Activated CD4-positive, alpha-beta memory T cell treated with anti-CD3 and anti-CD28 coated beads for 36 hours (primary cell): ENCODE data around the gene RHNO1. TPM values are rescaled to one million over a fixed set of nuclear protein-coding genes. Genes with fewer than 3 reads are reported as not detected.
"Not testable (repeated sequence)": the region's sequence is repeated elsewhere in the genome, so short reads cannot be mapped to it uniquely, and the experiment has no call there.

ENCODE experiments used
- CTCF ChIA-PET: fragments of 350-600 bp; sonication (Branson Sonifier 250); formaldehyde crosslinking; loops from one replicate; lab custom pipeline; 2021; ENCODE audit warnings: antibody characterized with exemption, inconsistent platforms; lab: Charles Lee
- POLR2A ChIA-PET: fragments of 350-600 bp; sonication (Branson Sonifier 250); formaldehyde crosslinking; loops from one replicate; lab custom pipeline; 2021; ENCODE audit warnings: antibody characterized with exemption; lab: Charles Lee
- DNase-seq: peaks from one replicate; pipeline ENCODE4 v3.0.0-alpha.2; 2020
- H3K27ac Mint-ChIP-seq: one replicate; pipeline ENCODE4 v1.8.0; 2021; ENCODE audit warnings: mixed read lengths
- H3K27me3 Mint-ChIP-seq: one replicate; pipeline ENCODE4 v1.8.0; 2021; ENCODE audit warnings: mixed read lengths
- H3K36me3 Mint-ChIP-seq: one replicate; pipeline ENCODE4 v1.8.0; 2021; ENCODE audit warnings: mixed read lengths
- H3K4me1 Mint-ChIP-seq: one replicate; pipeline ENCODE4 v1.8.0; 2021; ENCODE audit warnings: low read depth, mixed read lengths
- H3K4me3 Mint-ChIP-seq: one replicate; pipeline ENCODE4 v1.8.0; 2021; ENCODE audit warnings: mild to moderate bottlenecking, mixed read lengths
- H3K9me3 Mint-ChIP-seq: one replicate; pipeline ENCODE4 v1.8.0; 2021; ENCODE audit warnings: mixed read lengths
- intact Hi-C: fragments of 100-400 bp; cut with micrococcal nuclease; formaldehyde crosslinking; loops from one replicate; pipeline ENCODE4 v1.15.1; 2023
- total RNA-seq, 2 experiments: library from RNA; stranded (reverse); gene quantifications; one replicate each; pipeline ENCODE4 v1.2.3, GENCODE V29; 2021

RHNO1 gene
- total RNA-seq, 2 experiments from 2014 or later = 68.0 to 80.2 TPM

- intact Hi-C loops = no loop called here
- no peak for DNase-seq
- H3K27ac Mint-ChIP-seq = no peak overlapping the region
- H3K27me3 Mint-ChIP-seq = no peaks in the 10 kb centered on the region
- no peaks in the 10 kb centered on the region for H3K4me1 Mint-ChIP-seq
- ChIA-PET CTCF (interaction anchor here (0.7 to 1.2 kb wide), 2 partner anchors 14 to 212 kb away, joined by 3 read pairs; no protein-coding TSS in a partner anchor), POLR2A (no interaction called here)
- no peak overlapping the region for H3K4me3 Mint-ChIP-seq
- H3K9me3 Mint-ChIP-seq = no peaks in the 10 kb centered on the region
- H3K36me3 Mint-ChIP-seq = peaks cover 46% of the 10 kb centered on the region
Observed at GRCh38 chr12:2860170-2860569, 16.9 kb upstream of the RHNO1 start.

- peaks cover 57% of the 10 kb centered on the region for H3K36me3 Mint-ChIP-seq
- POLR2A ChIA-PET = no interaction called here
- intact Hi-C loops = no loop called here
Observed at GRCh38 chr12:2862876-2863275, 14.1 kb upstream of the RHNO1 start.

GRCh38 chr12:2863402-2863801 is 13.6 kb upstream of the RHNO1 start:
- H3K9me3 Mint-ChIP-seq, H3K4me3 Mint-ChIP-seq, H3K4me1 Mint-ChIP-seq, H3K27me3 Mint-ChIP-seq, intact Hi-C loops, DNase-seq, H3K27ac Mint-ChIP-seq: not testable (repeated sequence)
- ChIA-PET CTCF (interaction anchor here (0.8 to 1.9 kb wide), 3 partner anchors 9 to 81 kb away, joined by 3 to 11 read pairs (median 4); no protein-coding TSS in a partner anchor), POLR2A (interaction anchor here (1.1 kb wide), 1 partner anchor 9 kb away, joined by 4 read pairs; no protein-coding TSS in a partner anchor)
- peaks cover 61% of the 10 kb centered on the region for H3K36me3 Mint-ChIP-seq

More at GRCh38 chr12:2862876-2863275, 14.1 kb upstream of the RHNO1 start:
- no peaks in the 10 kb centered on the region for H3K27me3 Mint-ChIP-seq
- H3K9me3 Mint-ChIP-seq = no peaks in the 10 kb centered on the region
- H3K27ac Mint-ChIP-seq = no peak overlapping the region
- H3K4me3 Mint-ChIP-seq = no peak overlapping the region
- CTCF ChIA-PET = no interaction called here
- peaks cover 4% of the 10 kb centered on the region for H3K4me1 Mint-ChIP-seq
- DNase-seq = no peak

GRCh38 chr12:2864198-2864597 is 12.8 kb upstream of the RHNO1 start:
- Mint-ChIP-seq H3K4me3 (no peak overlapping the region), H3K4me1 (peaks cover 13% of the 10 kb centered on the region), H3K27me3 (no peaks in the 10 kb centered on the region), H3K9me3 (no peaks in the 10 kb centered on the region), H3K36me3 (peaks cover 63% of the 10 kb centered on the region), H3K27ac (no peak overlapping the region)
- POLR2A ChIA-PET = interaction anchor here (1.1 kb wide), 1 partner anchor 10 kb away, joined by 4 read pairs; no protein-coding TSS in a partner anchor
- CTCF ChIA-PET = interaction anchor here (0.8 to 1.9 kb wide), 3 partner anchors 10 to 80 kb away, joined by 3 to 11 read pairs (median 4); no protein-coding TSS in a partner anchor
- no peak for DNase-seq
- intact Hi-C loops = no loop called here

GRCh38 chr12:2868986-2869632 is 7.9 kb upstream of the RHNO1 start:
- POLR2A ChIA-PET, H3K27me3 Mint-ChIP-seq, H3K9me3 Mint-ChIP-seq, CTCF ChIA-PET, H3K4me3 Mint-ChIP-seq, DNase-seq: not testable (repeated sequence)
- Mint-ChIP-seq H3K36me3 (peaks cover 48% of the 10 kb centered on the region), H3K27ac (peak overlapping the region; percentile 38), H3K4me1 (peaks cover 13% of the 10 kb centered on the region)
- intact Hi-C loops = loop anchor here (1.0 kb wide), 1 partner anchor 8 kb away; the partner anchor contains the start of genes FOXM1 and RHNO1

- Mint-ChIP-seq H3K36me3 (peaks cover 48% of the 10 kb centered on the region), H3K27me3 (no peaks in the 10 kb centered on the region), H3K9me3 (no peaks in the 10 kb centered on the region), H3K27ac (peak overlapping the region; percentile 95), H3K4me1 (peaks cover 32% of the 10 kb centered on the region), H3K4me3 (peak overlapping the region; percentile 95)
- intact Hi-C loops = loop anchor here (1.0 to 10.0 kb wide), 5 partner anchors 8 to 878 kb away; partner anchors contain the start of genes CRACR2A, FKBP4, ITFG2 and TULP3
- ChIA-PET POLR2A (interaction anchor here (1.6 to 2.6 kb wide), 2 partner anchors 9 to 14 kb away, joined by 6 to 26 read pairs; partner anchors contain the start of gene TULP3), CTCF (interaction anchor here (0.6 to 1.6 kb wide), 5 partner anchors 14 to 976 kb away, joined by 3 to 6 read pairs (median 4); partner anchors contain the start of gene TULP3)
- peak; percentile 57 for DNase-seq
Observed at GRCh38 chr12:2876431-2877046, 484 bp upstream of the RHNO1 start.

GRCh38 chr12:2877953-2878732 is 1.1 kb downstream of the RHNO1 start:
- H3K4me1 Mint-ChIP-seq = peaks cover 41% of the 10 kb centered on the region
- H3K36me3 Mint-ChIP-seq = peaks cover 42% of the 10 kb centered on the region
- peak; percentile 35 for DNase-seq
- H3K27me3 Mint-ChIP-seq = no peaks in the 10 kb centered on the region
- CTCF ChIA-PET = interaction anchor here (0.7 to 1.6 kb wide), 5 partner anchors 13 to 198 kb away, joined by 3 to 10 read pairs (median 4); partner anchors contain the start of genes ITFG2 and TULP3
- peak overlapping the region; percentile 85 for H3K4me3 Mint-ChIP-seq
- intact Hi-C loops = loop anchor here (1.0 to 10.0 kb wide), 5 partner anchors 10 to 877 kb away; partner anchors contain the start of genes CRACR2A, FKBP4, ITFG2 and TULP3
- peak overlapping the region; percentile 97 for H3K27ac Mint-ChIP-seq
- H3K9me3 Mint-ChIP-seq = no peaks in the 10 kb centered on the region
- POLR2A ChIA-PET = interaction anchor here (1.6 to 2.6 kb wide), 3 partner anchors 10 to 12 kb away, joined by 5 to 26 read pairs (median 6); partner anchors contain the start of gene TULP3

- no peaks in the 10 kb centered on the region for H3K27me3 Mint-ChIP-seq
- H3K4me1 Mint-ChIP-seq = peaks cover 43% of the 10 kb centered on the region
- no peaks in the 10 kb centered on the region for H3K9me3 Mint-ChIP-seq
- intact Hi-C loops = loop anchor here (10.0 kb wide), 1 partner anchor 875 kb away; the partner anchor contains the start of gene CRACR2A
- peak overlapping the region; percentile 42 for H3K4me3 Mint-ChIP-seq
- H3K36me3 Mint-ChIP-seq = peaks cover 41% of the 10 kb centered on the region
- ChIA-PET CTCF (interaction anchor here (1.1 kb wide), 1 partner anchor 26 kb away, joined by 3 read pairs; no protein-coding TSS in a partner anchor), POLR2A (interaction anchor here (1.4 kb wide), 1 partner anchor 11 kb away, joined by 6 read pairs; the partner anchor contains the start of gene TULP3)
- peak overlapping the region; percentile 67 for H3K27ac Mint-ChIP-seq
- peak; percentile 34 for DNase-seq
Observed at GRCh38 chr12:2879853-2880252, 2.8 kb downstream of the RHNO1 start.

- H3K27me3 Mint-ChIP-seq = no peaks in the 10 kb centered on the region
- POLR2A ChIA-PET = no interaction called here
- no peak overlapping the region for H3K4me3 Mint-ChIP-seq
- intact Hi-C loops = loop anchor here (2.0 kb wide), 1 partner anchor 60 kb away; no protein-coding TSS in a partner anchor
- H3K9me3 Mint-ChIP-seq = no peaks in the 10 kb centered on the region
- H3K36me3 Mint-ChIP-seq = peaks cover 38% of the 10 kb centered on the region
- H3K4me1 Mint-ChIP-seq = peaks cover 27% of the 10 kb centered on the region
- H3K27ac Mint-ChIP-seq = no peak overlapping the region
- CTCF ChIA-PET = interaction anchor here (0.6 to 1.7 kb wide), 13 partner anchors 11 to 408 kb away, joined by 3 to 12 read pairs (median 3); no protein-coding TSS in a partner anchor
- DNase-seq = no peak
Observed at GRCh38 chr12:2884810-2885209, 7.8 kb downstream of the RHNO1 start.

GRCh38 chr12:2886768-2887450 is 9.9 kb downstream of the RHNO1 start:
- Mint-ChIP-seq H3K36me3 (peaks cover 31% of the 10 kb centered on the region), H3K27ac (no peak overlapping the region), H3K27me3 (no peaks in the 10 kb centered on the region), H3K4me1 (peaks cover 35% of the 10 kb centered on the region), H3K9me3 (no peaks in the 10 kb centered on the region), H3K4me3 (no peak overlapping the region)
- ChIA-PET POLR2A (interaction anchor here (1.5 kb wide), 1 partner anchor 9 kb away, joined by 5 read pairs; the partner anchor contains the start of gene RHNO1), CTCF (interaction anchor here (1.0 to 1.2 kb wide), 2 partner anchors 58 to 187 kb away, joined by 3 read pairs; no protein-coding TSS in a partner anchor)
- intact Hi-C loops = loop anchor here (1.0 kb wide), 1 partner anchor 38 kb away; no protein-coding TSS in a partner anchor
- no peak for DNase-seq
